ENCODE results near the gene ADAM19.

Gene ADAM19

GRCh38 chr5:157594257-157594656, 18.7 kb upstream of the ADAM19 start:
- no peak for DNase-seq
- in situ Hi-C loops (cut with HindIII; ENCODE audit: low pct_ligation_motif_present, low sequenced_read_pairs) = no loop called here
- no peak for TF ChIP-seq CTCF (IDR thresholded peaks at IDR 0.05; ENCODE audit: low read depth, low read length, missing control alignments)

GRCh38 chr5:157593052-157593757, 17.6 kb upstream of the ADAM19 start:
- Histone ChIP-seq H3K36me3 (replicated peaks) (no peaks in the 10 kb centered on the region), H3K27me3 (replicated peaks) (no peaks in the 10 kb centered on the region), H3K27ac (peak overlapping the region; percentile 13), H3K4me3 (ENCODE audit: low read depth, low read length) (no peak overlapping the region)
- in situ Hi-C loops (cut with HindIII; ENCODE audit: low pct_ligation_motif_present, low sequenced_read_pairs) = no loop called here
- TF ChIP-seq CTCF (IDR thresholded peaks at IDR 0.05; ENCODE audit: low read depth, low read length, missing control alignments) = no peak
- DNase-seq = no peak

More at GRCh38 chr5:157594257-157594656, 18.7 kb upstream of the ADAM19 start:
- Histone ChIP-seq H3K27me3 (replicated peaks) (no peaks in the 10 kb centered on the region), H3K4me3 (ENCODE audit: low read depth, low read length) (no peak overlapping the region), H3K27ac (no peak overlapping the region), H3K36me3 (replicated peaks) (no peaks in the 10 kb centered on the region)

- Histone ChIP-seq H3K4me3 (ENCODE audit: low read depth, low read length) (no peak overlapping the region), H3K36me3 (replicated peaks) (no peaks in the 10 kb centered on the region), H3K27ac (peak overlapping the region; percentile 13), H3K27me3 (replicated peaks) (no peaks in the 10 kb centered on the region)
- in situ Hi-C loops (cut with HindIII; ENCODE audit: low pct_ligation_motif_present, low sequenced_read_pairs) = no loop called here
- DNase-seq = no peak
- no peak for TF ChIP-seq CTCF (IDR thresholded peaks at IDR 0.05; ENCODE audit: low read depth, low read length, missing control alignments)
These were observed 17.0 kb upstream of the ADAM19 start for GRCh38 chr5:157592594-157592993.

- Histone ChIP-seq H3K36me3 (replicated peaks) (no peaks in the 10 kb centered on the region), H3K27ac (no peak overlapping the region), H3K4me3 (ENCODE audit: low read depth, low read length) (no peak overlapping the region), H3K27me3 (replicated peaks) (no peaks in the 10 kb centered on the region)
- DNase-seq = no peak
- in situ Hi-C loops (cut with HindIII; ENCODE audit: low pct_ligation_motif_present, low sequenced_read_pairs) = no loop called here
- no peak for TF ChIP-seq CTCF (IDR thresholded peaks at IDR 0.05; ENCODE audit: low read depth, low read length, missing control alignments)
These were observed 14.9 kb upstream of the ADAM19 start for GRCh38 chr5:157590478-157590877.

GRCh38 chr5:157584628-157585027, 9.1 kb upstream of the ADAM19 start:
- no peaks in the 10 kb centered on the region for H3K27me3 ChIP-seq (replicated peaks)
- H3K27ac ChIP-seq = no peak overlapping the region
- H3K4me3 ChIP-seq (ENCODE audit: low read depth, low read length) = no peak overlapping the region
- DNase-seq = no peak
- TF ChIP-seq CTCF (IDR thresholded peaks at IDR 0.05; ENCODE audit: low read depth, low read length, missing control alignments) = no peak
- in situ Hi-C loops (cut with HindIII; ENCODE audit: low pct_ligation_motif_present, low sequenced_read_pairs) = no loop called here
- no peaks in the 10 kb centered on the region for H3K36me3 ChIP-seq (replicated peaks)

Data from brain microvascular endothelial cell (primary cell).